Mammary epithelial cell (primary cell): ENCODE results near the gene ABHD6.

Source experiments
- EZH2 ChIP-seq: IDR thresholded peaks from 2 replicates; pipeline ENCODE4 v1.6.1; 2012; ENCODE audit warnings: low read length, inconsistent platforms, borderline replicate concordance
- TF ChIP-seq, protein P1 (sequence below), 2 donors: IDR thresholded peaks in 1 of 2; conservative IDR thresholded peaks in 1 of 2; 2 replicates each; pipeline ENCODE4 v1.5.1; 2011 to 2012; ENCODE audit warnings: inconsistent platforms in 2 of 2, low read length in 2 of 2, mild to moderate bottlenecking in 2 of 2, control low read depth in 1 of 2, low read depth in 1 of 2; ENCODE audit not compliant: insufficient read depth in 1 of 2; ENCODE audit errors: extremely low read depth in 1 of 2

DNA sequence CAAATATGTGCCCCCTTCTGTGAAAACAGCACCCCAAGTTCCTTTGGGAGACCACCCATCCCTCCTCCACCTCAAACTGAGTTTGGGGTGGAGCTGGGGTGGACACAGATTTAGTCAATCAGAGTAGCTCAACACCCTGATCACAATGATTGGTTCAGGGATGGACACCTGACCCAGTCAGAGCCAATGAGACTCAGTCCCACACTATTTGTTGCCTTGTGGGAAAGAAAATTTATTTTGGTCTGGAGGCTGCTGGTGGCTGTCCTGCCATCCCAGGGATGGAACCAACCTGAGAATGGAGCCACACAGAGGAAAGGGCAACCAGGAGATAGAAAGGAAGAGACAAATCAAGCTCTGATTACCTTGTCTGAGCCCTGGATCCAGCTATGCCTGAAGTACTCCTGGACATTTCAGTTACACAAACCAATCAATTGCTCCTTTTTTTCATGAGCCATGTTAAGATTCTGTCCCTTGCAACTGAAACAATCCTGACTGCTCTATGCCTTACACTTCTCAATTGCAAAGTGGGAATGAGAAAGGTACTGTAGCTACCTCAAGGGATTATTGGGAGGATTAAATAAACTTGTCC, 37.4 kb upstream of the ABHD6 start:
- TF ChIP-seq, protein P1, sequence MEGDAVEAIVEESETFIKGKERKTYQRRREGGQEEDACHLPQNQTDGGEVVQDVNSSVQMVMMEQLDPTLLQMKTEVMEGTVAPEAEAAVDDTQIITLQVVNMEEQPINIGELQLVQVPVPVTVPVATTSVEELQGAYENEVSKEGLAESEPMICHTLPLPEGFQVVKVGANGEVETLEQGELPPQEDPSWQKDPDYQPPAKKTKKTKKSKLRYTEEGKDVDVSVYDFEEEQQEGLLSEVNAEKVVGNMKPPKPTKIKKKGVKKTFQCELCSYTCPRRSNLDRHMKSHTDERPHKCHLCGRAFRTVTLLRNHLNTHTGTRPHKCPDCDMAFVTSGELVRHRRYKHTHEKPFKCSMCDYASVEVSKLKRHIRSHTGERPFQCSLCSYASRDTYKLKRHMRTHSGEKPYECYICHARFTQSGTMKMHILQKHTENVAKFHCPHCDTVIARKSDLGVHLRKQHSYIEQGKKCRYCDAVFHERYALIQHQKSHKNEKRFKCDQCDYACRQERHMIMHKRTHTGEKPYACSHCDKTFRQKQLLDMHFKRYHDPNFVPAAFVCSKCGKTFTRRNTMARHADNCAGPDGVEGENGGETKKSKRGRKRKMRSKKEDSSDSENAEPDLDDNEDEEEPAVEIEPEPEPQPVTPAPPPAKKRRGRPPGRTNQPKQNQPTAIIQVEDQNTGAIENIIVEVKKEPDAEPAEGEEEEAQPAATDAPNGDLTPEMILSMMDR (conservative IDR thresholded peaks at IDR 0.05 in 1 of 2, IDR thresholded peaks at IDR 0.05 in 1 of 2; ENCODE audit: extremely low read depth in 1 of 2, insufficient read depth in 1 of 2, low read depth in 1 of 2, low read length in 2 of 2): no peak
- no peak for TF ChIP-seq EZH2
